Activated CD4-positive, alpha-beta T cell treated with anti-CD3 and anti-CD28 coated beads, Interleukin-2, Interleukin-4, amounts not matched to agents 100 ng/mL and 50 ng/mL, durations not matched to agents 16 hours and 8 hours (primary cell): ENCODE measurements around the gene TTLL7.
"Not testable (repeated sequence)": the region's sequence is repeated elsewhere in the genome, so short reads cannot be mapped to it uniquely, and the experiment has no call there.

Experiments used
- DNase-seq: peaks from one replicate; pipeline ENCODE4 v3.0.0-alpha.2; 2020; ENCODE audit warnings: low spot score

The TTLL7 gene

DNA sequence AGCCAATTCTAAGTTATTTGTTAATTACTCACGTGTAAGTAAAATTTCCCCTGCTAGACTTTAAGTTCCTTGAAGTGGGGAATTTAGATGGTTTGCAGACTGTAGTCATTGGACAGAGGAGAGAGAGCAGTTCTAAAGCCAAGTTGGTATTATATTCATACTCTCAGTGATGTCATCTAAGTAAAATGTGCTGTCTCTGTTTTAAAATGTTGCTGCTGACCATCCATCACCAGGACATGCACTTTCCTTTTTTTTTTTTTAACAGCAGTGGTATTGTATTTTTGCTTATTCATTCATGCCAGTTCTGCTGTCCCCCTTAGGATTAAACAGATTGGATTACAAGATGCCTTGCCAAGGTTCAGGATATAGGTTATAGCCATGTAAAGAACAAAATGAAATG lies 2.3 kb downstream of the TTLL7 start:
- DNase-seq: no peak

DNA sequence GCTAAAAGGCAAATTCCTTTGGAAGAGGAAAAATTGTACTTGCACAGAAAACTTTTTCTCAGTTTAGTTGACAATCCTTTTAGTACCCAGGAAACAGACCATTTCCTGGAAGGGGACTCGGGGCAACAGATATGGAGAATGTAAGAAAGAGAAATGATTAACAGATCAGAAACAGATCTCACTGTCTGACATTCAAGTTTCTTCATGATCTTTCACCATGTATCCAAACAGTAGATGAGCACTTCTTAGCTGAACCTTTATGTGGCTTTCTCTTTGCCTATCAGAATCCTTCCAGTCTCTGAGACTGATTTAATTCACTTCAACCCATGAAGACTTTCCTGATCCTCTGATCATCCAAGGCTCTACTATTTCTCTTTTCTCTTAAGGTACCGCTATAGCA lies 2.7 kb downstream of the TTLL7 start:
- no peak for DNase-seq

GRCh38 chr1:83995649-83996048 lies 3.3 kb downstream of the TTLL7 start:
- DNase-seq: no peak

- DNase-seq: no peak
These were observed 4.8 kb downstream of the TTLL7 start for GRCh38 chr1:83994111-83994510.

- no peak for DNase-seq
These were observed 8.2 kb downstream of the TTLL7 start for GRCh38 chr1:83990734-83991133.

DNA sequence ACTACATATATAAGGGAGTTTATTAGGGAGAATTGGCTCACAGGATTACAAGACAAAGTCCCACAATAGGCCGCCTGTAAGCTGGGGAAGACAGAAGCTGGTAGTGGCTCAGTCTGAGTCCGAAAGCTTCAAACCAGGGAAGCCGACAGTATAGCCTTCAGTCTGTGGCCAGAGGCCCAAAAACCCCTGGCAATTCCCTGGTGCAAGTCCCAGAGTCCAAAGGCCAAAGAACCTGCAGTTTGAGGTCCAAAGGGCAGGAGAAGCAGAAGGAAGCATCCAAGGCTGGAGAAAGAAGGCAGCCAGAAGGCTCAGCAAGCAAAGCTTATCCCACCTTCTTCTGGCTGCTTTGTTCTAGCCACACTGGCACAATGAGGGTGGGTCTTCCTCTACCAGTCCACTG lies 13.9 kb downstream of the TTLL7 start:
- no peak for DNase-seq

DNA sequence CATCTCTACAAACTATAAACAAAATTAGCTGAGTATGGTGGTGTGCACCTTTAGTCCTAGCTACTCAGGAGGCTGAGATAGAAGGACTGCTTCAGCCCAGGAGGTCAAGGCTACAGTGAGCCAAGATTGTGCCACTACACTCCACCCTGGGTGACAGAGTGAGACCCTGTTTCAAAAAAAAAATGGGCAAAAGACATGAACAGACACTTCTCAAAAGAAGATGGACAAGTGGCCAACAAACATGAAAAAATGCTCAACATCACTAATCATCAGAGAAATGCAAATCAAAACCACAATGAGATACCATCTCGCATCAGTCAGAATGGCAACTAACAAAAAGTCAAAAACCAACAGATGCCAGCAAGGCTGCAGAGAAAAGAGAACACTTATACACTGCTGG lies 15.0 kb downstream of the TTLL7 start:
- not testable (repeated sequence) for DNase-seq

GRCh38 chr1:83978056-83978455 lies 20.9 kb downstream of the TTLL7 start:
- no peak for DNase-seq

DNA sequence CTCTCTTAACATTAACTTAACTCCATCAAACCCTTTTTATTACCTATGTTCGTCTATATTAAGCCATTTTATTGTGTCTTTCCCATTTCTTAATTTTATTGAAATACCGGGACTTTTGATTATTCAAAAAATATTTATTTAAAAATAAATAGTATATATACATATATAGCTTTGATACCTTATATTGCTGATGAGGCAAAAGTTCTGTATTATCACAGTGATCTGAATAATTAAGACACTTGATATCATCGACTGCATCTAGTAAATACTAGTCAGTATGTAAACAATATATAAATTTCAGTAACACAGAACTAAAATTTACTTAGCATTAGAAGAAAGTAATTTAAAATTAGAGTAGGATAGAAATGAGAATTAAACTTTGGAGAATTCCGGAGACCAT lies 22.0 kb downstream of the TTLL7 start:
- DNase-seq: no peak

DNA sequence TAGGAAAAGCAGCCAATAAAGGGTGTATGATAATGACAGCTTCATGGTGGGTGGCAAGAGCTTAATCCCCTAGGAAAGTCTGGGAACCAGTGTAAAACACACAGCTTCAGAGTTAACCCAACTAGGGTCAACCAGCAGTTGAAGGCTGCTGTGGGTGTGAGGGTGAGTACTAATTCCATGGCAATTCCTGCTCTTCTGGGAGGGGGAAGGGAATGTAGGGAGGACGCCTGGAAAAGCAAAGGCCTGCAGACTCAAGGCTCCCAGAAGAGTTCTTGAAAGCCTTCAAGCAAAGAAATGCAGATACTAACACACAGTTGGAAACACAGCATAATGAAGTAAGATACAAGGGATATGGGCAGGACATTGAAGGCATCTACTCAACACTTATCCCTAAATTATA lies 28.1 kb downstream of the TTLL7 start:
- no peak for DNase-seq

DNA sequence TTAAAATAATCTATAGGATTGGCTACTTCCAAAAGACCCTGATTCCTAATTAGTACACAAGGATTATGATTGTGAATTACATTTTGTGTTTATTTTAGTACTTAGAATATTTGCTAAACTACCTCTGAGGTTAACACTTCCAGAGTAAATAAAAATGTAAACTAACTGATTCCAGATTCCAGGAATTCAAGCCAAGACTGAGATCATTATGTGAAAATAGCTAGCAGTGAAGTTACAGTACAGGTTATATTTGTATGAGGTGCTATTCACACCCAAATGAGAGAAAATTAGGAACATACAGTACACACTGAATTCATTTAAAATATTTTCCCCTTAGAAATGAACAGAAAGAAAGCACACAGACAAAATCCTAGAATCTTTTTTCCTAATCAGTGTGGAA lies 28.8 kb downstream of the TTLL7 start:
- no peak for DNase-seq

- DNase-seq: no peak
These were observed 31.6 kb downstream of the TTLL7 start for GRCh38 chr1:83967336-83967735.

DNA sequence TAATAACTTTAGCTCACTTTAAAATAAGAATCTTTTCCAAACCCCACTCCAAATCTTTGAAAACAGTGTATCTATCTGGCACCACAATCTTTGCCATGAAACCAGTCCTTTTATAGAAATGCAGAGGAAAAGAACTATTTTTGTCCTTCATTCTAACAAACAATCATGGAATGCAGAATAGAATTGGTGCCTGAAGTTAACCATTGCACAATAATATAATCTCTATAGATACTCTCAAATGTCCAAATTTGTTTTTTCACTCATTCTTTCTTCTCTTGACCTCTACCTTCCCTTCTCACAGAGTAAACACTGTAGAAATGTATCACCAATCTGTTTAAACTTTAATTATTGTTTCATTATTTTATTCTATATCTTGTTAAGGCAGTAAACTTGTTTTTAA lies 34.8 kb downstream of the TTLL7 start:
- DNase-seq: no peak

GRCh38 chr1:83961571-83962295 lies 37.2 kb downstream of the TTLL7 start:
- no peak for DNase-seq

GRCh38 chr1:83960669-83961277 lies 38.2 kb downstream of the TTLL7 start:
- no peak for DNase-seq

DNA sequence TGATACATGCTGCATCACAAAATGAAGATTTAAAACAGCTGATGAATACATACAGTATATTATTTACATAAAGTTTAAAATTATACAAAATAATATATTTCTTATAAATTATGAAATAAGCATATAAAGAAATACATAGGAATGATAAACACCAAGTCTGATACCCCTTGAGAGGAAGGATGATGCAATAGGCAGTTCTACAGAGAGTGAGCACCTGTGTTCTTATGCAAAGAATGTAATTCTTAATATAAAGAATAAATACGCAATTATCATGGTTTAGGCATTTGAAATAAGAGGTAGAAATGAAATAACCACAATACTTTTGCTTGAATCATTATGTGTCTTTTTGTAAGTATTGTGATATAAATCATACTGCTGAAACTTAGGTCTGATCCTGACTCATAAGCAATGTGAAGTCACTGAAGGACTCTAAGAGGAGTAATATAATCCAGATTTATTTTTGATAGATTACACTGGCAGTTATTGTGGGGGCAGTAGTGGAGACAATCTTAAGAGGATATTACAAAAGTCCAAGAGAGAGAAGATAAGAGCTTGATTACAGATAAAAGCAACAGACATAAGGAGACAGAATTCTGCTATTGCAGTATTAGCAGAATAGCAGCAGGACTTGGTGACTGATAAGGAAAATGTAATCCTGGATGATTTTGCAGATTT lies 39.0 kb downstream of the TTLL7 start:
- DNase-seq: no peak

DNA sequence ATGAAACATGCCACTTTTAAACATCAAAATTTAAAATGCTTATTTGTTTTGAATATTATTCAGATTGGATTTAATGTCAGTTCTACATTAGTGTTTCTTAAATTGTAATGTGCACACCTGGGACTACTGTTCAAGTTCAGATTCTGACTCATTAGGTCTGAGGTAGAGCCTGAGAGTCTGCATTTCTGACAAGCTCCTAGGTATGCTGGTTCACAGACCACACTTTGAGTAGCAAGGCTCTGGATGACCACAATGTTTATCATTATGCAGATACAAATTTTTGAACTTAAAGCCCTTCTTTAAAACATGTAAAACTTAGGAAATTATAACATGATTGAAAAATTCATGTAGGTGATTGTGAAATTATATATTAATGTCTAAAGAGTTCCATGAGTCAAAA lies 40.2 kb downstream of the TTLL7 start:
- no peak for DNase-seq

GRCh38 chr1:83954166-83954823 lies 44.6 kb downstream of the TTLL7 start:
- DNase-seq: no peak

GRCh38 chr1:83950106-83950661 lies 48.7 kb downstream of the TTLL7 start:
- DNase-seq: no peak

GRCh38 chr1:83942914-83943313 lies 56.0 kb downstream of the TTLL7 start:
- DNase-seq: no peak

GRCh38 chr1:83934550-83934949 lies 64.4 kb downstream of the TTLL7 start:
- no peak for DNase-seq

- DNase-seq: no peak
These were observed 66.2 kb downstream of the TTLL7 start for GRCh38 chr1:83932693-83933092.

- DNase-seq: no peak
These were observed 66.7 kb downstream of the TTLL7 start for GRCh38 chr1:83932281-83932680.
